ENCODE measurements around the gene CNTFR.

The CNTFR gene

DNA sequence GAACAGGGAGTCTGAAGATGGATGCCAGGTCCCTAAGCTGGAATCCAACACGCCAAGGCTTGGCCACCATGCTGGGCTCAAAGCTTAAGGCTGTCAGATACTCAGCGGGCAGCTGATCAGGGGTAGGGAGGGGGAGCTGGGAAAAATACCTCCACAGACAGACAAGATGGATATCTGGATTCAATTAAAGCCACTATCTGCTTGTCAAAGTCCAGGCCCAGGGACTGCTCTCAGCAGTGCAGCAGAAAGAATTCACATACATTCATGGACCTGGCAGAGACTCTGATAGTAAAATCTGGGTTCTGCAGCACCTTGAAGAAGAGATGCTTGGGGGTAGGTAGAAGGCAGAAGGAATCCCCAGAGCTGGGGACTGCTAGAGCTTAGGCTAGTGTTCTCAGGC is 25.6 kb upstream of the CNTFR start:
- FAIRE-seq, result no peak

DNA sequence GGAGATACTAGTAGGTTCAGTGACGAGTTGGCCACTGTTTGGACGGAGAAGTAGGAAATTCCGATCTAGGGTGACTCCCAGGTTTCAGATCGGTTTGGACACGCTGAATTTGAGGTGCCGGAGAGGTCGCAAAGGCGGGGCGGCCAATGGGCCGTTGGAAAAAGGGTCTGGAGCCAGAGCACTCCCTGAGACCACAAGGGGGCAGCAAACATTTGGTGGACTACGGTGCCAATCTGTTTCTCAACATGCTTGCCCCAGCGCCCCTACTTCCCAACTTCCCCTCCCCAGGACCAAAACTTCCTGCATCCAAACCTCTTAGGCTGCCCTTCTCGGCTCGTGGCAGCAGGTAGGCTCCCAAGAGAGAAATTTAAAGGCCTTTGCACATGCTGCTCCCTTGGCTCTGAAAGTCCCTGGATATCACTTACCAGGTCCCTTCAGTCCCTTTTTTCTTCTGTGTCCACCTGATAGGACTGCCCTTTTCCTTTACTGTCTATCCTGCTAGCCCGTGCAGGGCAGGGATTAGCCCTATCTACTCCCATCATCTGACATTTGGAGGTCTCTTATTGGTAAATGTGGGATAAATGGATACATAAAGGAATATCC is 23.4 kb upstream of the CNTFR start:
- FAIRE-seq, result no peak

DNA sequence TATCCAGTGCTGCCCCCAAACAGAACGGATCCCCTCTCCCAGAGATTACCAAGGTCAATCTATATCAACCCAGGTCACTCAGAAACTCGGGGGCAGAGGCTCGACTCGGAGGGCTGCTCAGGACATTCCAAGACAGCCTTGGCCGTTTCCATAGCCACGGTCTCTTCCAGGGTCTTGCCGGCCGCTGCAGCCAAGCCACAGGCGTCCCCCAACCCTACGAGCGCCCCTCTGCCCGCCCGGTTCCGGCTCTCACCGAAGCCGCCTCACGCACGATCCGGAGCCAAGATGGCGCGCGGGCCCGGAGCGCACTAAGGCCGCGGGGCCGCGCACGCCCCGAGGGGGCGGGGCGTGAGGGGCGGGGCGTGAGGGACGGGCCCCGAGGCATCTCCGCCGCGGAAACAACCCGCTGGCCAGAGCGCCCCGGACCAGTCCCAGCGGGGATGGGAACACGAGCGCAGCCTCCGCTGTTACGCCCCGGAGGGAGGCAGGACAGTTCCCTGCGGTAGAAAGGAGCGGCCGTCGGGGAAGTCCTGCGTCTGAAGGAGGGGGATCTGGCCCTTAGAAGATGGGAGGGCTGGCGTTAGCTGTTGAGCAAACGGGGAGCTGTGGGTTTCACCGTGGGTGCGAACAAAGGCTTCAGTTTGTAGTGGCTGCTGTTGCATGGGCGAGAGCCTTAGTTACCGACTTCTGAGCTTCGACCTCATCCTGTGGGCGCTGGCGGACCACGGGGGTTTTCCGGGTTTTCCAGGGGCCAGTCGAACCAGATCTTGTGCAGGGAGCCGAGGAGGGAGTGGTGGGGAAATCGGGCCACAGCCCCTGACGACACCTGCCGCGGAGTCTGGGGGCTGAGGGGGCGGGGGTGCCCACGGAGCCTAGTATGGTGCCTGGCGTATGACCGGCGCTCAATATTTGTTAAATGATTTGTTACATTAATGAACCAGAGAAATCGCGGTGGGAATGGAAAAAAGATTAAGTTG is 22.6 kb upstream of the CNTFR start, which contains the start of gene RPP25L:
TSS of gene RPP25L (minus strand) at position 287 of the 977 bp plus-strand sequence. CDS start 801 bp downstream, outside the sequence.
- no peak for FAIRE-seq

DNA sequence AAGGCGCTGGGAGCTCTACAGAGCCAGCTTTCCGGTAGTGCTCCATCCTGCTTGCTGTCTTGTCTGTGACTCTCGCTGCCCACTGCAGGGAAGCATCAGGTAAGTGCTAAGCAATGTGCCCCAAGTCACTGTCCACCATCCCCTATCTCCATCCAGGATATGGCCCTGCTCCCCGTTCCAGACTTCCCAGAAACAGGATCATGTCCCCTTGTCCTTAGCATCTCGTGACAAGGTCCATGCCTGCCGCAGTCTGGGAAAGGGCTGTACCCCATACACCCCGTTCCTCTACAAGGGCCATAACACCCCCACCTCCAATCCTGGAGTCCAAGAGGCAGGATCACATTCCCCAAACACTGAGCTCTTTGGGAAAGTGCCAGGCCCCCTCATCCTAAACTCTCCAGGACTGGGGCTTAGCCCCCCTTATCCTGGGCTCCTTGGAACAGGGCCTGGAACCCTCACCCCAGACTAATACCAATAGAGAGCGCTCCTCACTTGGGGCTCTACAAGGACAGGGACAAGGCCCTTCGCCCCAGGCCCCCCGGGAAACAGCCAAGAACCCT is 21.8 kb upstream of the CNTFR start:
- FAIRE-seq, result no peak

DNA sequence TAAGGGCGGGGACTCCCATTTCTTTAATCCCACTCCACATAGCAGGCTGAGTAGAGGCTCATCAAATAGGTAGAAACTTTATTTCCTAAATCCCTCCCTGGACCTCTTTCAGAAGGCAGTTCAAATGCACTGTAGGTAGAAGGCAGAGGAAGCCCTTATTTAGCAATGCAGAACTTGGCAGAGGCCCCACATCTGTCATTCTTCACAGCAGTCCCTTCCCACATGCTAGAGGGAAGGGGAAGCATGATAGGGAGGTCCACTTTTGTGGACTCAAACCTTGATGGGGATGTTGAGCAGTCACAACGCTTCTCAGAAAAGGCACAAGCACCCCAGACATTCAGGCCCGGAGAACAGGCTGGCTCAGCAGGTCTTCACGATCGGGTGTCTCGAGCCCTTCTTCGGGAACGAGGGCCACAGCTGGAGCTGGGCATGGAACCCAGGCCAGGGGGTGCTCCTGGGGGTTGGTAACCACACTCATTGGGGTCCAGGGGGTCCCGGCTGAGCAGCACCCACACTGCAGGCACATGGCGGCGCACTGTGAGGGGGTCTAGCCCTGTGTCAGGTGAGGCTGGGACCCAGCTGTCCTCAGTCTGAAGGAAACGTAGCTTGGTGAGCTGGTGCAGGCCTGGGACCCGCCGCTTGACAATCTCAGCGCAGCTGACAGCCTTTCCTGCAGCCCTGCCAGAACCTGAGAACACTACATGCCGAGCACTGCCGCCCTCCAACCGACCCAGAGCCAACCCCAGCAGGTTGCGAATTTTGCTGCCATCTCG is 21.1 kb upstream of the CNTFR start:
- FAIRE-seq, result no peak

DNA sequence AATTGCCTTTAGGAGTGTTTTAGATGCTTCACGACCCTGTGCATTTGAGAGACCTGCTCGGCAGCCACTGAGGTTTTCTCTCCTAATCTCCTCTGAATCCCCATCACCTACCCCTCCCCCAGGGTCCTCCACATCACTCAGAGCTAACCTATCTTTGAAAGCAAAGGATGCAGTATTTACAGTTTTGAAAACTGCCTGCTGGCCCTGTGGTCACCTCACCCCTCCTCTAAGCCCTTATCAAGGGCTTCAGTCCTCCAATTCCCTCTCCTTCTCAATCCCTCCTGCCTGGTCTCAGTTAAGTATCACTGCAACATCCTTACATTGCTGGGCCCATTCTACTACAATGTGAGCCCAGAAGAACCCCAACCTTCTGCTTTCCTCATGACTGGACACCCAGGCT is 17.8 kb upstream of the CNTFR start:
- FAIRE-seq, result no peak

DNA sequence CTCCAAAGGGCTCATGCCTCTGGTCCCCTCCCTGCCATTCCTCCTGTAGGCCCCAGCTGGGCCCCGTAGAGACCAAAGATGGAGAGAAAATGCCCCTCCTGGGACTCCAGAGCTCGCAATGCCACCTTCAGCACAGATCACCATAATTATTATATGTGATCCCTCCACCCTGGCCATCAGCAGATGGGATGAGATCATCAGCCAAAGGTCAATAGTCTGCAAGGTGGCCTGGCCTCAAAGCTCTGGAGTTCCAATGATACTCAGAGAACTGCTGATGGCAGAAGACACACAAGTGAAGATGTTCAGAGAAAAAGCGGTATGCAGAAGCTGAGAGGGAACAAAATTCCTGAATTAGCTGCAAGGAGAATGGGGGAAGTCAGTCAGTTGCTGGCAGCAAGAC is 17.4 kb upstream of the CNTFR start:
- FAIRE-seq, result no peak

DNA sequence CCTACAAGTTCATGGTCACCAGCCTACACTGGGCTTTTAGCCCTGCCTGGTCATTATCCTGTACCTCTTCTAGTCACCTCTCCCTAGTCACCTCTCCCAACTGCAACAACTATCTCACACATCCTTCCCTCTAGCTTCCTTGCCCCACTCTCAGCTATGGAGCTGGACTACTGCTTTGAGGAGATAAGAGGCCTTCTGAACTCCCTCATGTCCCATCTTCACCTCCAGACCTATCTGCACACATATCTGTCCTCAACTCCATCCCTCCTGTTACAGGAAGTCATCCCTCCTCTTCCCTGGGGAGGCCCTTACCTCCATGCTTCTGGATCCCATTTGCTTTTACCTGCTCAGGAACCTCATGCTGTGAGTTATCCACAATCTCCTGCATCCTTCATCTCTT is 16.7 kb upstream of the CNTFR start:
- FAIRE-seq, result no peak

DNA sequence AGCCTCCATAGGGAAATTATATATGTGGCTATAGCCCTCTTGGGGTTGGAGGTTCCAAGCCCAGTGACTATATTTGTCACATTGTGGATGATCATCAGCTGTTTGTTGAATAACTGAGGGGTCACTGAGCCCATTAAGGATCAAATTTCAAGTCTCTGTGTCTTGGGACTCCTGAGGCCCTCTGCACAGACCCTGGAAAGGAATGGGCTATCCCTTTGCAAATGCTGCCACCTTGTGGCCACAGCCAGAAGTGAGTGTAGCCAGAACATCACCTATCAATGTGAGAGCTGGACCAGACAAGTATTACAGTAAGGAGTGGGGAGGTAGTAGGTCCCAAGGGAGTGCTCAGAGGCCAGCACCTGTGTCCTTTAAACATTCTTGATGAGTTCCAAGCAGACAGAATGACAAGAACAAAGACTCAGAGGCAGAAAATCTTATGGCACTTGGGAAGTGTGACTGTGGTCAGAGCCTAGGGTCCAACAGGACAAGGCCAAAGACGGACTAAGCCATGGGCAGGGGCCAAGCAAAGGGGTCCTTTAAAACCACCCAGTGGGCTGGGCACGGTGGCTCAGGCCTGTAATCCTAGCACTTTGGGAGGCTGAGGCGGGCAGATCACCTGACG is 14.2 kb upstream of the CNTFR start:
- peak; percentile 93 for FAIRE-seq

DNA sequence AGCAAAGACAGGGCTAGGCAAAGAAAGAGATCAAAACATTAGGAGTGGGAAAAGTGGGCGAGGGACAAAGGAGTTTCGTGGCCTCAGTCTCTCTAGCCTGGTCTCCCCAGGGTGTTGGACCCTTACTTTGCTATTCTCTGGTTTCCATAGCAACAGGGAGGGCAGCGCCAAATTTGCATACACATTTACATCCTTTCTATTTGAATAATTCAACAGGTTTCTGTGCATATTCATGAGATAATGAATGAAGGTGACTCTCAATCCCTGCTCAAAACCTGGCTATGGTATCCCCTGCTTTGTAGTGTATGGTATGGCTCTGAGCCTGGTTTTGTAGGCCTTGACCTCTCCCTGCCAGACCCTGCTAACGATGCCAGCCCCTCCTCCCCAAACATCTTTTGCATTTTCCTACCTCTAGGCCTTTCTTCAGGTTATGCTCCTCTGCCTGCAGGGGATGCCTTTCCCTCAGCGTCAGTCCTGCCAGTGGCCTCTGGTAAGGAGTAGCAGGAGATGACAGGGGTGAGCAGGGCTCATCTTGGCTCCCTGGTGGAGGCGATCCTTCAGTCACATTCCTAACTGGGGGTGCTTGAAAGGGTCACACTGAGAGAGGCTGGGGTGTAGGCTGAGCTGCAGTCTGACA is 12.5 kb upstream of the CNTFR start:
- no peak for FAIRE-seq

DNA sequence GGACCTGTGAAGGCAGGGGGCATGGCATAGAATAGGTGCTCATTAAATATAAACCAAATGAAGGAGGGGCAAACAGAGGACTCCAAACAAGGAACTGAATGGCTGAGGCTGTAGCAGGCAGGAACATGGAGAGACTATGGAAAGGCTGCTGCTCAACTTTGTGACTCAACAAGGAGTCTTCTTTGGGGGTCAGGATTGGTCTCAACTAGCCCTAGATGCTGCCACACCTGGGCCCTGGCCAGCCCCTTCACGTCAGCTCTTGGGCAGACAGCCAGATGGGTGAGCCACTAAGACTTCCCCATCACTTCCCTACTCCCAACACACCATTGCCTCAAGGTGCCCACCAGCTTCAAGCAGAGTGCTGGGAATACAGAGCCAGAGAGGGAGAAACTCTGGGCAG is 11.4 kb upstream of the CNTFR start:
- FAIRE-seq, result no peak

DNA sequence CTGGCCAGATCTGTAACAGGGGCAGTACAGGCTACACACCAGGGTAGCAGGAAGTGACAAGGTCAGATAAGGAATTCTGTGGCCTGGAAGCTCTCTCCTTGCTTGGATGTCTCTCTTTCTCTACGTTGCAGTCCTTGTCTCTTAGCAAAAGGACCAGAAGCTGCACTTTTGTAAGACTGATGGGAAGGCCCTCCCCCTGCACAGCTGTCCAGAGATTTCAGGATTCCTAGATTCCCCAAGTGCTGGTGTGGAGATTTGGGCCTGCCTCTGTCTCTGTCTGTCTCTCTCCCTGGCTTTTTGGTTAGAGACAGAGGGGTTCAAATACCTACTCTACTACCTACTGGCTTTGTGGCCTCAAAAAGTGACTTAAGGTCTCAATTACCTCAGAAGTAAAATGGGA is 10.0 kb upstream of the CNTFR start:
- no peak for FAIRE-seq

DNA sequence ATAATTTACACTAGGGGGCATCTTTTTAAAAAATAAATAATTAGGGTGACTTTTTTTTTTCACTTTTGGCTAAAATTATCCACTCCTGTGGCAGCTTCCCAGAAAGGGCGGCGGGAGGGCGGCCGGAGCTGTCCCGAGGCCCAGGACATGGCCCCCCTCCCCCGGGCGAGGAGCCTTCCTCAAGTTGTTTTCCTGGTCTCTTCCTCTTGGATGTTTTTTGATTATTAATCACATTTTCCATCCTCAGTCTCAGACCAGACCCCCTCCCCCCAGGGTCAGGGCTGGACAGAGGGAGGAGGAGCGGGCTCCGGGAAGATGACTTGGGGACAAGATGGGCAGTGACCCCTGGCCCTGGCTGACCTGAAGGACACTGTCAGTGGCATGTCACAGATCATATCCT is 4.7 kb upstream of the CNTFR start:
- FAIRE-seq, result no peak

DNA sequence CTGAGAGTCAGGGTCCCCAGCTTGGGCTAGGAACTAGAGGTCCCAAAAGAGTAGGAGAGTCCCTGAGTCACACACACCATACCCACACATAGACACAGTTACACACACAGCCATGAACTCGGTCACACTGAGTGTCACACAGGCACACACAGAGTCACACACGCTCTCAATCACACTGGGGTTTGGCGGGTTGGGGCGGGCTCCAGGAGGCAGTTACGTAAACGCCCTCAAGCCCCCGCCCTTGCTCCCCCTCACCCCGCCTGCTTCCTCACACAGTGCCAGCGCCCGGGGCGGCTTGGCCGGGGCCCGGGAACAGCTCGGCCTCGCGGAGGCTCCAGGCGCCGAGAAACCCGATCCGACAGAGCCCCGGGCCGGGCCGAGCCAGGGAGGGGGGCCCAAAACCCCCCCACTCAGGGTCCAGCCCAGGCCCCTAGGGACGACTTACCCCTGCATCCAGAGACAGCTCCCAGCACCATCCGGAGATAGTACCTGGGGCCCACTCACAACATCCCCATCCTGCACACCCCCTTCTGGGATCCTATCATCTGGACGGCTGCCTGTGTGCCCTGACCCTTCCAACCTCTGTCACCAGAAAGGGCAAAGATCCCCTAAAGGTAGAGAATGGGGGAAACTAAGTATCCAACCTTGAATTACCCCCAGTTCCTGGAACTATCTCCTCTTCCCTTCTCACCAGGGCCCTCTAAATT is 3.5 kb upstream of the CNTFR start:
- FAIRE-seq, result no peak

DNA sequence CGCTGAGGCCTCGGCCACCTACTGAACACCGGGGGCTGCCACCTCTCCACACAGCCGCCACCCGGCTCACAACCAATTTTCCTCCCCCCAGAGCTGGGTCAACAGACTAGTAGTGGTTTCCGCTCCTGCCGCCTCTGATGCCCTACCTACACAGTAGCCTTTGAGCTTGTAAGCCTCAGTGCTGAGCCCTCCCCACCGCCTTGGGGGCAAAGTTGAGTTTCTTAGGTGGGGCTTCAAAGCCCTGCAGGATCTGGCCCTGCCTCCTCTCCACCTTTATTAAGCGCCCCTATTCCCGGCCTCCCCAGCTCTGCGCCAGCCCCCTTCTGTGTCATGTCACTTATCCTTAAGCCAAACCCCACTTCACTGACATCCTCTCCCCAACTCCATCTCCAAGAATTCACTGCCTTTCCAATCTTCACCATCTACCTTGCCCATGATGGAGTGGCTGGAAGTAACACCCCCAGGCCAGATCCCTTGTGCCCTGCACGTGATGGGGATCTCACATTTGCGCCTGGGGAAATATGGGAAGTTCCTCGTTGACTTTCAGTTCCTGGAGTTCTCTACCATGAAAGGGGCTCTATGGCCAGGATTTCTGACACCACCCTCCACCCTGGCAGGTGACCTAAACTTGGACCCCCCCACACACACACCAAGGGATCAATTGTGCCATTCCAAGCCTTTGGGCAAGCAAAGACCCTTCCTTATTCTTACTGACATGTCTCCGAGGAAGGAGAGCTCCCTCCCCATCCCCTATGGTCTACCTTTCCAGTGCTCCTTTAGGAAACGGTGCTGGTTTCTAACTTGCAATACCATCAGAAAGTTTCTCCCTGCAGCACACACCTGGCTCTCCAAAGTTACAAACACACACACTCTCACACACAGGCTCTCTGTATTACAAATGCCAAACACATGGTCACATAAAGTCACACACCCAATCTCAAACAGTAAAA is 2.7 kb upstream of the CNTFR start:
- no peak for FAIRE-seq

DNA sequence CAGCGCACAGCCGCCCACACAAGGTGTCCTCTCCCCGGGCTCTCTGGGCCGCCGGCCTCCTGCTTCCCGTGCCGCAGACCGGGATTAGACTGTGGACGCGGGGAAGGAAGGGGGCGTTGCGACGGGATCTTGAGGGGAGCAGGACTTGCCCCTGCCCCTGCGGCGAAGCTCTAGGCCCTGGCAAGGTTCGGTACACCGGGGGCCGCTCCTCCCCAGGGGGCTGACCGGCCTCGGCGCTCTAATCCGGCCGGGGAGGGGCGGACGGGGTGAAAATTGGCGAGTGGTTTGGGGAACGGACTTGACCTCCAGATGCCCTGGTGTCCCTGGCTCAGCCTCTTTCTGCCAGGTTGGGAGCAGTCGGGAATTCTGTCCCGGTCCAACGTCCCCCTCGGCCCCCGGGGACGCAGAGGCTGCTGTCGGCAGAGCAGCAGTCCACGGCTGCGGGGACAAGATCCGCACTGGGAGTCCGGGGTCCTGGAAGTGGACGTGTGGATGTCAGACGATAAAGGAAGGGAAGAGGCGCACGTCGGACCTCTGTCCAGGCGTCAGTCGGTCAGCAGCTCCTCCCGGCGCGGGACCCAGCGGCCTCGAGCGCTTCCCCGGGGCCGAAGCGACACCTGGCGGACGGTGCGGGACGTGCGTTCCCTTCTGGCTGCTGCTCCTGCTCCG is 1.9 kb upstream of the CNTFR start:
- FAIRE-seq, result no peak

DNA sequence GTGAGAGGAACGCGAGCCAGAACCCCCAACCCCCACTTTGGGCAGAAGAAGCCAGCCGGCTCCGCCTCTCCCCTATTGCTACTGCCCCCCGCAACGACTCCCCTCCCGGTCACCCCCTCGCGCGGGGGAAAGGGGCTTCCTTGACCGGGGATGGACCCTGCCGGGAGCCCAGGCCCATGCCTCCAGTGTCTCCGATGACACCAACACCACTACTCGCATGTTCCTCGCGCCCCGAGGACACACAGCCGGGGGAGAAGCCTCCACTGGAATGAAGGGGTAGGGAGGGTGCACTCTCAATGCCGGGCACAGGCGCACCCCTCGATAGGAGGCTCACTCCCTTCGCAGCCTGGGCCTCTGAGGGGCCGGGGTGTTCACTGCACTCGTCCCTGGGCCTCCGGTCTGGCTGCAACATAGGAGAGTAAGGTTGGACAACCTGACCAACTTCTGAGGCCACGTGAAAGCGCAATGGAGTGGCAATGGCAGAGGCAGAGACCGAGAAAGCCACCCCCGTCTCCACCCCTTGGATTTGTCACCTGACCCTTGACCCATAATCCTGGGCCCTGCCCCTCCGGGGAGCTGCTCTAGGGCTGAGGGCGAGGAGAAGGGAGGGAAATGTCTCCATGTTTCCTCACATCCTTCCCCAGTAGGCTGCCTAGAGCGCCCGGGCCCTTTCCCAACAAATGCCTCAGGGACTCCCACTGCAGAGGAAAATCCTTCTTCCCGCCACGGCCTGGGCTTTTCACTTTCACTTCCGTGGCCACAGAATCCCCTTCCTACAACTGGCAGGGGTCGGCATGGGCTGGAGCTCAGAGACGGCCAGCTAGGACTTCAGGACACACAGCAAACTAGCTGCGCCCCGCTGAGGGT is 1.1 kb upstream of the CNTFR start:
- FAIRE-seq, result no peak

Measured in G401.6 (cell line).